Stomach (tissue), 4 donors: ENCODE data around the gene COL23A1.

Source experiments
- CTCF ChIP-seq, 7 experiments: fragments of 450-650 bp in 4 of 7; fragments of 200-600 bp in 3 of 7; sonication (generic) in 3 of 7; IDR thresholded peaks; one replicate each; pipeline ENCODE4 v1.5.1; 2016 to 2019; ENCODE audit warnings: antibody characterized with exemption in 7 of 7, control low read depth in 2 of 7, mild to moderate bottlenecking in 1 of 7
- EP300 ChIP-seq: sonication (generic); formaldehyde crosslinking; IDR thresholded peaks from one replicate; pipeline ENCODE4 v1.6.1; 2017; ENCODE audit warnings: antibody characterized with exemption
- POLR2A ChIP-seq, 4 donors: fragments of 450-650 bp; IDR thresholded peaks; one replicate each; pipeline ENCODE4 v1.6.1; 2016; ENCODE audit warnings: antibody characterized with exemption in 4 of 4, control low read depth in 2 of 4, mild to moderate bottlenecking in 1 of 4, moderate library complexity in 1 of 4
- POLR2AphosphoS5 ChIP-seq, 3 donors: sonication (generic); formaldehyde crosslinking; IDR thresholded peaks; one replicate each; pipeline ENCODE4 v1.6.1; 2016; ENCODE audit warnings: antibody characterized with exemption in 3 of 3

- no peak for TF ChIP-seq CTCF (IDR thresholded peaks at IDR 0.05)
- no peak for TF ChIP-seq EP300
- no peak for TF ChIP-seq POLR2AphosphoS5 (IDR thresholded peaks at IDR 0.05)
- no peak for TF ChIP-seq POLR2A (IDR thresholded peaks at IDR 0.05)
Measured at GRCh38 chr5:178473854-178474253, 116.3 kb downstream of the COL23A1 start.
